Heart left ventricle (tissue), 13 donors: Measurements from ENCODE around the gene ISCU.

Experiments
- POLR2A ChIP-seq, 2 donors: fragments of 450-650 bp; IDR thresholded peaks; one replicate each; pipeline ENCODE4 v1.6.1; 2017; ENCODE audit warnings: antibody characterized with exemption in 2 of 2, mild to moderate bottlenecking in 2 of 2, moderate library complexity in 2 of 2
- TF ChIP-seq, protein P1 (sequence below), 12 donors: fragments of 200-600 bp; sonication (generic) in 4 of 12; IDR thresholded peaks; one replicate each; pipeline versions ENCODE4 v1.5.0 to v1.8.0; 2018 to 2022; ENCODE audit warnings: antibody characterized with exemption in 12 of 12, mild to moderate bottlenecking in 5 of 12
- donor health status: ischemic (EF 13 %, LVEDD 7.1; RV severe dilation, severe dysfunction).
- donor health status: DM: no; HTN: yes; CAD: no.
- donor health status: DM: no; HTN: no; CAD: no.
- donor health status: ischemic (EF 25% LVEDD 6.9; RV normal size, moderate dysfunction).
- donor health status: ischemic (EF 25% LVEDD 5.7; RV mildly dilated, moderate dysfunction).
- donor health status: ischemic (EF 35%, LVEDD 5.7; RV mildly dilated, moderate dysfunction).
- donor health status: nonischemic (EF 11% LVEDD 7.7; RV severe dilation, severe dysfunction).
- donor health status: DM: yes; HTN: yes; CAD: no.
- donor health status: PGD.
- donor health status: ischemic (EF 29% LVEDD 5.4; RV normal size, mild dysfunction).
- donor health status: nonischemic (EF 23%, LVEDD 6.1; RV moderate dilation, normal function).

DNA sequence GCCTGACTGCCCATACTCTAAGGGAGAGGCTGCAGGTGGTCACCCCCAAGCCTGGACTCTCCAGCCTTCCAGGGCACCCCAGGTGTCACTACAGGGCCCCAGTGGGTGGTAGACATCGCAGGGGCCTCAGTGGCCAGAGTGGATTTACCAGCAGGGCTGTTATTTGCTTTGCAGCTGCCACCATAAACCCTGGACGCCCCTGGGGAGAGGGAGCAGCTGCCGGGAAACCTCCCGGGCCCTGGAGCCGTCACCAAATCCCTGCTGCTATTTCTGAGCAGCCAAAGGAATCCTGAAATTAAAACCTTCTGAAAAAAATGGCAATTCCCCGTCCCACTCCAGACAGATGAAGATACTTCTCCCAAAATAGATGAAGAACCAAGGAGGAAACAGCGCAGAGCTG is 21.6 kb downstream of the ISCU start:
- TF ChIP-seq, protein P1, sequence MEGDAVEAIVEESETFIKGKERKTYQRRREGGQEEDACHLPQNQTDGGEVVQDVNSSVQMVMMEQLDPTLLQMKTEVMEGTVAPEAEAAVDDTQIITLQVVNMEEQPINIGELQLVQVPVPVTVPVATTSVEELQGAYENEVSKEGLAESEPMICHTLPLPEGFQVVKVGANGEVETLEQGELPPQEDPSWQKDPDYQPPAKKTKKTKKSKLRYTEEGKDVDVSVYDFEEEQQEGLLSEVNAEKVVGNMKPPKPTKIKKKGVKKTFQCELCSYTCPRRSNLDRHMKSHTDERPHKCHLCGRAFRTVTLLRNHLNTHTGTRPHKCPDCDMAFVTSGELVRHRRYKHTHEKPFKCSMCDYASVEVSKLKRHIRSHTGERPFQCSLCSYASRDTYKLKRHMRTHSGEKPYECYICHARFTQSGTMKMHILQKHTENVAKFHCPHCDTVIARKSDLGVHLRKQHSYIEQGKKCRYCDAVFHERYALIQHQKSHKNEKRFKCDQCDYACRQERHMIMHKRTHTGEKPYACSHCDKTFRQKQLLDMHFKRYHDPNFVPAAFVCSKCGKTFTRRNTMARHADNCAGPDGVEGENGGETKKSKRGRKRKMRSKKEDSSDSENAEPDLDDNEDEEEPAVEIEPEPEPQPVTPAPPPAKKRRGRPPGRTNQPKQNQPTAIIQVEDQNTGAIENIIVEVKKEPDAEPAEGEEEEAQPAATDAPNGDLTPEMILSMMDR (IDR thresholded peaks at IDR 0.05) = no peak
- TF ChIP-seq POLR2A (IDR thresholded peaks at IDR 0.05) = no peak
